Measurements from ENCODE around the gene TLR10. TPM values are rescaled to one million over a fixed set of nuclear protein-coding genes. Genes with fewer than 3 reads are reported as not detected.
A peak's percentile ranks its signal among the peaks of the same experiment; 100 is the strongest.

Gene TLR10
- total and polyA plus RNA-seq, 2 experiments from 2014 or later, result 0.14 TPM; not detected in 1

DNA sequence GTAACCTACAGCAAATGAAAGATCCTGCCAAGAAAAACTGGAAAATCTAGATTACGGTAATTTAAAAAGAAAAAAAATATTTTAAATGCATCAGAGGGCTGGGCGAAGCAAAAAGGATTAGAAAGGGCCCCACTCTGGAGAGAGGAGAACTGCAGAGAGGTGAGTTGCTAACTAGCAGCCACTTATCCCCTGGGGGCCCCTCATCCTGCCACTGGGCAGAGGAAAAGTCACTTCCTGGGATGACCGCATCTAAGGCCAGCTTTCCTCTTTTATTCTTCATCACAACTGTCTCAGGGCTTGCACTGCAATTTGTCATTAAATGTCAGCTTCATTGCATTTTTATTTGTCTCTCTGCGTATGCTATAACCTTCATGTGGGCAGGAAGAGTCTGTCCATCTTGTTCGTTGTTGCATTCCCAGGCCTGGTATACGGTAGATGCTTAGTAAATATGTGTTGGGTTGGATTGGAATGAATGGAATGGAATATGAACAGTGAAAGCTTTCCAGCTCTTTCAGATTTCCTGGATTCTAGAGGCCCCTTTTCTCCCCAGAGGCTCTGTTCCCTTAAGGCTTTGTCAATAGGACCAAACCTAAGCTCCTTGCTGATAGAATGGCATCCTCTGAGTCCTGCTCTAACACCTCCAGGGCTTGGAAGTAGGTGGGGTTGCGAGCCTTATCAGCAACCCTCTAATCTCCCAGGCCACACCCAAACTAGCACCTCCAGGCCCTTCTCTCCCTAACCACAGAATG lies 58.9 kb downstream of the TLR10 start:
- H2AFZ ChIP-seq, result no peak overlapping the region
- H3K27ac ChIP-seq (ENCODE audit: low read depth), result no peak overlapping the region
- no peak overlapping the region for H3K4me3 ChIP-seq
- H3K27ac Mint-ChIP-seq, result no peak overlapping the region
- H3K4me2 ChIP-seq, result no peak overlapping the region
- H3F3A ChIP-seq (replicated peaks; ENCODE audit: low read depth), result no peaks in the 10 kb centered on the region
- H3K27me3 Mint-ChIP-seq (ENCODE audit: insufficient read depth, low read depth, poor library complexity), result peaks cover 6% of the 10 kb centered on the region
- no peak for DNase-seq (ENCODE audit: low spot score)
- H3K79me2 ChIP-seq (replicated peaks; ENCODE audit: insufficient read depth), result no peaks in the 10 kb centered on the region
- no peaks in the 10 kb centered on the region for H3K27me3 ChIP-seq (ENCODE audit: insufficient read depth)
- 0 out of 2 replicates have a peak, but pooled peaks cover 7% of the 10 kb centered on the region for H3K4me1 ChIP-seq (ENCODE audit: insufficient read depth)
- no peaks in the 10 kb centered on the region for H3K36me3 Mint-ChIP-seq (ENCODE audit: low read depth)
- 0 out of 2 replicates have a peak, but pooled peaks cover 7% of the 10 kb centered on the region for H3K9me2 ChIP-seq (ENCODE audit: insufficient read depth)
- H3K4me3 Mint-ChIP-seq, result no peak overlapping the region
- peak; percentile 40 for ATAC-seq
- H3K9me3 Mint-ChIP-seq, result peaks cover 4% of the 10 kb centered on the region; the same call in 1 of the 3 replicates
- H3K36me3 ChIP-seq (ENCODE audit: insufficient read depth), result no peaks in the 10 kb centered on the region
- no peak for TF ChIP-seq EZH2phosphoT487 (IDR thresholded peaks at IDR 0.05; ENCODE audit: unreplicated experiment)
- no peak for TF ChIP-seq NANOG (IDR thresholded peaks at IDR 0.05; ENCODE audit: borderline replicate concordance)
- TF ChIP-seq POLR2AphosphoS5 (IDR thresholded peaks at IDR 0.05; ENCODE audit: low read depth), result no peak
- no peak for TF ChIP-seq EZH2 (IDR thresholded peaks at IDR 0.05; ENCODE audit: low read depth, unreplicated experiment)
- TF ChIP-seq JUNB (IDR thresholded peaks at IDR 0.05; ENCODE audit: unreplicated experiment), result no peak
- no peak for TF ChIP-seq ZNF114 (CRISPR knock-in tag; IDR thresholded peaks at IDR 0.05)
- TF ChIP-seq STAT1 (IDR thresholded peaks at IDR 0.05; ENCODE audit: unreplicated experiment), result no peak
- no peak for TF ChIP-seq CTCF (conservative IDR thresholded peaks at IDR 0.05; ENCODE audit: low read depth in 2 of 2)
- no peak for TF ChIP-seq ZNF462 (CRISPR knock-in tag; IDR thresholded peaks at IDR 0.05)
- no peak for TF ChIP-seq ZNF331 (CRISPR knock-in tag; IDR thresholded peaks at IDR 0.05; ENCODE audit: low read depth)
- peaks cover 13% of the 10 kb centered on the region for H3K4me1 Mint-ChIP-seq
- H4K20me1 ChIP-seq (replicated peaks; ENCODE audit: insufficient read depth), result no peaks in the 10 kb centered on the region
